Adrenal gland (tissue), 12 donors: ENCODE results near the gene FBL. TPM values are rescaled to one million over a fixed set of nuclear protein-coding genes. Genes with fewer than 3 reads are reported as not detected.
"Not testable (repeated sequence)": the region's sequence is repeated elsewhere in the genome, so short reads cannot be mapped to it uniquely, and the experiment has no call there.

Experiments used
- DNase-seq, 7 donors: peaks; one replicate each; pipeline ENCODE4 v3.0.0-alpha.2; 2019 to 2020
- H3K27ac ChIP-seq, 5 donors: fragments of 200-600 bp; sonication (generic) in 4 of 5; 1 replicate in 3 of 5; 2 replicates in 2 of 5; pipeline versions ENCODE4 v1.5.1 to v1.8.0; 2016 to 2020; ENCODE audit warnings: mild to moderate bottlenecking in 1 of 5
- H3K27me3 ChIP-seq: fragments of 200-600 bp; 2 replicates; pipeline ENCODE4 v1.8.0; 2021
- H3K36me3 ChIP-seq, 2 donors: fragments of 200-600 bp; replicated peaks in 1 of 2; 1 replicate in 1 of 2; 2 replicates in 1 of 2; pipeline versions ENCODE4 v1.5.1 to v1.8.0; 2018 to 2022
- H3K4me1 ChIP-seq, 2 donors: fragments of 200-600 bp; replicated peaks in 1 of 2; 1 replicate in 1 of 2; 2 replicates in 1 of 2; pipeline versions ENCODE4 v1.5.1 to v1.8.0; 2018 to 2021
- H3K4me3 ChIP-seq, 4 donors: fragments of 200-600 bp; sonication (generic) in 3 of 4; one replicate each; pipeline ENCODE4 v1.5.1; 2016 to 2018
- H3K9me3 ChIP-seq, 3 donors: fragments of 200-600 bp; sonication (generic) in 1 of 3; replicated peaks in 1 of 3; 1 replicate in 2 of 3; 2 replicates in 1 of 3; pipeline versions ENCODE4 v1.5.1 to v1.8.0; 2016 to 2021
- CTCF ChIP-seq, 6 experiments: fragments of 450-650 bp in 4 of 6; fragments of 200-600 bp in 2 of 6; sonication (generic) in 1 of 6; IDR thresholded peaks; 1 replicate in 5 of 6; 2 replicates in 1 of 6; pipeline versions ENCODE4 v1.5.1 to v1.8.0; 2016 to 2021; ENCODE audit warnings: antibody characterized with exemption in 6 of 6, mild to moderate bottlenecking in 2 of 6, moderate library complexity in 1 of 6
- POLR2A ChIP-seq, 2 donors: fragments of 450-650 bp; IDR thresholded peaks; one replicate each; pipeline ENCODE4 v1.6.1; 2017; ENCODE audit warnings: antibody characterized with exemption in 2 of 2, mild to moderate bottlenecking in 2 of 2, moderate library complexity in 1 of 2
- WGBS, 4 donors: extraction: QIAGEN DNeasy Blood & Tissue Kit in 2 of 4; methylation state at CpG; one replicate each; pipeline versions ENCODE4 v1.1.5 to v1.1.7; 2013 to 2017; 5-methylcytosine and 5-hydroxymethylcytosine counted together
- intact Hi-C, 2 donors: fragments of 100-400 bp; cut with DNase I; formaldehyde crosslinking; loops; one replicate each; pipeline versions ENCODE4 v1.14.1 to v1.15.0; 2022 to 2023
- polyA plus RNA-seq, 3 donors: library from polyadenylated mRNA; stranded (reverse); fragments of 200-250 nt in 2 of 3; fragments of 350-450 nt in 1 of 3; fragmentation: Illumina TruSeq in 1 of 3; extraction: RNeasy Lipid Tissue Mini Kit (QIAGEN cat#74804) in 1 of 3; gene quantifications; one replicate each; pipeline ENCODE4 v1.2.3, GENCODE V29; 2013 to 2014
- total RNA-seq, 9 donors: library from RNA; depleted of rRNA in 4 of 9; stranded (reverse); fragments of >200 nt in 4 of 9; fragments of 120-200 nt in 1 of 9; fragmentation: NEBNext Ultra II Directional in 1 of 9; extraction: Animal tissue kit (Norgen Biotek cat#: 25700) in 1 of 9; gene quantifications; one replicate each; pipeline versions ENCODE4 v1.1.0 to v1.2.4, GENCODE V29; 2013 to 2023
- donor health status: healthy with polysubstance abuse.
- donor health status: Bipolar disorder and iron deficiency.
- donor health status: DM: yes; HTN: yes; CAD: no.
- donor health status: DM: no; HTN: no; CAD: no.
- donor health status: DM: no; HTN: no; CAD: no.
- donor health status: DM: yes; HTN: yes; CAD: no.

The FBL gene
- total and polyA plus RNA-seq, 12 donors: 52.4 to 228 (median 114) TPM

- Histone ChIP-seq H3K9me3 (no peaks in the 10 kb centered on the region), H3K36me3 (no peaks in the 10 kb centered on the region), H3K4me3 (no peak overlapping the region), H3K27me3 (no peaks in the 10 kb centered on the region), H3K27ac (no peak overlapping the region), H3K4me1 (no peaks in the 10 kb centered on the region)
- TF ChIP-seq CTCF (IDR thresholded peaks at IDR 0.05) (no peak), POLR2A (IDR thresholded peaks at IDR 0.05) (no peak)
- intact Hi-C loops: no loop called here
- 76 to 84% (median 80%) methylated on average over 9 of the region's 9 CpGs for WGBS, 4 donors
- no peak for DNase-seq
These were observed 32.8 kb downstream of the FBL start for GRCh38 chr19:39813264-39813993.

GRCh38 chr19:39811064-39811463, 35.1 kb downstream of the FBL start:
- H3K9me3 ChIP-seq: no peaks in the 10 kb centered on the region
- no peaks in the 10 kb centered on the region for H3K27me3 ChIP-seq
- H3K36me3 ChIP-seq: no peaks in the 10 kb centered on the region
- H3K4me1 ChIP-seq: no peaks in the 10 kb centered on the region
- DNase-seq: no peak
- H3K4me3 ChIP-seq: no peak overlapping the region
- H3K27ac ChIP-seq: no peak overlapping the region
- no peak for TF ChIP-seq CTCF (IDR thresholded peaks at IDR 0.05)
- no peak for TF ChIP-seq POLR2A (IDR thresholded peaks at IDR 0.05)
- 82 to 92% (median 86%) methylated on average over 4 of the region's 4 CpGs for WGBS, 4 donors
- intact Hi-C loops: no loop called here

- Histone ChIP-seq H3K27ac (no peak overlapping the region), H3K4me3 (no peak overlapping the region), H3K9me3 (no peaks in the 10 kb centered on the region), H3K27me3 (no peaks in the 10 kb centered on the region), H3K4me1 (no peaks in the 10 kb centered on the region), H3K36me3 (no peaks in the 10 kb centered on the region)
- WGBS, 4 donors: 87 to 91% (median 91%) methylated on average over 4 of the region's 4 CpGs
- no peak for DNase-seq
- intact Hi-C loops: no loop called here
- TF ChIP-seq POLR2A (IDR thresholded peaks at IDR 0.05): no peak
- TF ChIP-seq CTCF (IDR thresholded peaks at IDR 0.05): no peak
These were observed 35.8 kb downstream of the FBL start for GRCh38 chr19:39810424-39810823.

- intact Hi-C loops: no loop called here
- Histone ChIP-seq H3K27ac (no peak overlapping the region), H3K4me1 (no peaks in the 10 kb centered on the region), H3K27me3 (no peaks in the 10 kb centered on the region), H3K4me3 (no peak overlapping the region), H3K36me3 (no peaks in the 10 kb centered on the region), H3K9me3 (no peaks in the 10 kb centered on the region)
- 91 to 95% (median 95%) methylated on average over 3 to 4 of the region's 4 CpGs for WGBS, 4 donors
- no peak for DNase-seq
- no peak for TF ChIP-seq POLR2A (IDR thresholded peaks at IDR 0.05)
- no peak for TF ChIP-seq CTCF (IDR thresholded peaks at IDR 0.05)
These were observed 36.8 kb downstream of the FBL start for GRCh38 chr19:39809368-39809767.

- H3K27me3 ChIP-seq, H3K4me1 ChIP-seq, intact Hi-C loops, H3K4me3 ChIP-seq, H3K9me3 ChIP-seq, H3K36me3 ChIP-seq, H3K27ac ChIP-seq, DNase-seq: not testable (repeated sequence)
- WGBS, 4 donors: 81 to 92% (median 85%) methylated on average over 7 of the region's 7 CpGs
These were observed 37.5 kb downstream of the FBL start for GRCh38 chr19:39808688-39809087.
